HUDEP-2 (cell line): ENCODE data around the gene PPIE.
"Not testable (repeated sequence)": the region's sequence is repeated elsewhere in the genome, so short reads cannot be mapped to it uniquely, and the experiment has no call there.

ENCODE experiments used
- DNase-seq, 76 experiments: peaks; one replicate each; lab custom pipeline; 2025; ENCODE audit not compliant: unreplicated experiment in 76 of 76; lab: John Stamatoyannopoulos, UW

Gene PPIE

GRCh38 chr1:39775676-39776399 is 37.2 kb downstream of the PPIE start:
- DNase-seq, result not testable (repeated sequence)

GRCh38 chr1:39776400-39776713 is 37.7 kb downstream of the PPIE start:
- no peak for DNase-seq

GRCh38 chr1:39776886-39777285 is 38.2 kb downstream of the PPIE start:
- DNase-seq, result no peak

GRCh38 chr1:39777306-39777705 is 38.6 kb downstream of the PPIE start:
- DNase-seq, result no peak

GRCh38 chr1:39777896-39778295 is 39.2 kb downstream of the PPIE start:
- not testable (repeated sequence) for DNase-seq

- not testable (repeated sequence) for DNase-seq
Observed at GRCh38 chr1:39778463-39779099, 39.9 kb downstream of the PPIE start.

- no peak for DNase-seq
Observed at GRCh38 chr1:39779137-39779536, 40.5 kb downstream of the PPIE start.

GRCh38 chr1:39779821-39780220 is 41.1 kb downstream of the PPIE start:
- DNase-seq, result no peak

- no peak for DNase-seq
Observed at GRCh38 chr1:39781349-39781715, 42.6 kb downstream of the PPIE start.

GRCh38 chr1:39782103-39782502 is 43.4 kb downstream of the PPIE start:
- no peak for DNase-seq

- DNase-seq, result not testable (repeated sequence)
Observed at GRCh38 chr1:39782685-39783084, 44.0 kb downstream of the PPIE start.

GRCh38 chr1:39786303-39787107 is 47.8 kb downstream of the PPIE start:
- DNase-seq, result not testable (repeated sequence)

- DNase-seq, result not testable (repeated sequence)
Observed at GRCh38 chr1:39787108-39787375, 48.4 kb downstream of the PPIE start.

GRCh38 chr1:39787468-39787867 is 48.8 kb downstream of the PPIE start:
- DNase-seq, result no peak

GRCh38 chr1:39787964-39788363 is 49.3 kb downstream of the PPIE start:
- DNase-seq, result not testable (repeated sequence)

GRCh38 chr1:39788426-39788757 is 49.7 kb downstream of the PPIE start:
- DNase-seq, result no peak

- peak in 69 of 76 experiments; percentile 7 to 84 (median 63) for DNase-seq
Observed at GRCh38 chr1:39788758-39789570, 50.3 kb downstream of the PPIE start, which contains the start of gene BMP8B. BMP8B (minus strand) TSS chr1:39788865; CDS start chr1:39788485, 380 bp downstream.

GRCh38 chr1:39789571-39790110 is 51.0 kb downstream of the PPIE start:
- DNase-seq, result peak in 3 of 76 experiments; percentile 21 to 36 (median 35)

- no peak for DNase-seq
Observed at GRCh38 chr1:39791838-39792237, 53.2 kb downstream of the PPIE start.

GRCh38 chr1:39795651-39796050 is 57.0 kb downstream of the PPIE start:
- DNase-seq, result no peak
